ENCODE data around the gene RBPMS2.

Gene RBPMS2

DNA sequence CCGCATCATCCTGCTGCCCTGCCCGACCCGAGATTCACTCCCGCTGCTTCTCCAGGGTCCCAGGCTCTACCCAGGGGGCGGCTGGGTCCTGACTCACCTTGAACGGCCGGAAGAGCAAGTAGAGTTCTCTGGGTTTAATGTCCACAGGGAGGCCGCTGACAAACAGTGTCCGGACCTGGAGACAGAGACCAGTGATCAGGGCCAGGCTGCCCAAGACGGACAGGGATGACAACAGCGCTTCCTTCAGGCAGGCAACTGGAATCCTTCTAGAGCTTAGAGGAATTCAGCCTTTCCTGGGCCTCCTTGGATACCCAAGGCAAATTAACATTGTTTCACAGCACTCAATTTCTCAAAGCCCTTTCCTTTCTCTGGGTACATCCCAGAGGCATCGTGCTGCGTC is 23.9 kb downstream of the RBPMS2 start (continued):
- no peak for TF ChIP-seq ZSCAN16 (tag by site-specific recombination; IDR thresholded peaks at IDR 0.05)
- TF ChIP-seq, protein P1, sequence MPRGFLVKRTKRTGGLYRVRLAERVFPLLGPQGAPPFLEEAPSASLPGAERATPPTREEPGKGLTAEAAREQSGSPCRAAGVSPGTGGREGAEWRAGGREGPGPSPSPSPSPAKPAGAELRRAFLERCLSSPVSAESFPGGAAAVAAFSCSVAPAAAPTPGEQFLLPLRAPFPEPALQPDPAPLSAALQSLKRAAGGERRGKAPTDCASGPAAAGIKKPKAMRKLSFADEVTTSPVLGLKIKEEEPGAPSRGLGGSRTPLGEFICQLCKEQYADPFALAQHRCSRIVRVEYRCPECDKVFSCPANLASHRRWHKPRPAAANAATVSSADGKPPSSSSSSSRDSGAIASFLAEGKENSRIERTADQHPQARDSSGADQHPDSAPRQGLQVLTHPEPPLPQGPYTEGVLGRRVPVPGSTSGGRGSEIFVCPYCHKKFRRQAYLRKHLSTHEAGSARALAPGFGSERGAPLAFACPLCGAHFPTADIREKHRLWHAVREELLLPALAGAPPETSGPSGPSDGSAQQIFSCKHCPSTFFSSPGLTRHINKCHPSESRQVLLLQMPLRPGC (tag by site-specific recombination; IDR thresholded peaks at IDR 0.05) = no peak
- no peak for TF ChIP-seq ZBTB17 (tag by site-specific recombination; IDR thresholded peaks at IDR 0.05)
- TF ChIP-seq, protein P2, sequence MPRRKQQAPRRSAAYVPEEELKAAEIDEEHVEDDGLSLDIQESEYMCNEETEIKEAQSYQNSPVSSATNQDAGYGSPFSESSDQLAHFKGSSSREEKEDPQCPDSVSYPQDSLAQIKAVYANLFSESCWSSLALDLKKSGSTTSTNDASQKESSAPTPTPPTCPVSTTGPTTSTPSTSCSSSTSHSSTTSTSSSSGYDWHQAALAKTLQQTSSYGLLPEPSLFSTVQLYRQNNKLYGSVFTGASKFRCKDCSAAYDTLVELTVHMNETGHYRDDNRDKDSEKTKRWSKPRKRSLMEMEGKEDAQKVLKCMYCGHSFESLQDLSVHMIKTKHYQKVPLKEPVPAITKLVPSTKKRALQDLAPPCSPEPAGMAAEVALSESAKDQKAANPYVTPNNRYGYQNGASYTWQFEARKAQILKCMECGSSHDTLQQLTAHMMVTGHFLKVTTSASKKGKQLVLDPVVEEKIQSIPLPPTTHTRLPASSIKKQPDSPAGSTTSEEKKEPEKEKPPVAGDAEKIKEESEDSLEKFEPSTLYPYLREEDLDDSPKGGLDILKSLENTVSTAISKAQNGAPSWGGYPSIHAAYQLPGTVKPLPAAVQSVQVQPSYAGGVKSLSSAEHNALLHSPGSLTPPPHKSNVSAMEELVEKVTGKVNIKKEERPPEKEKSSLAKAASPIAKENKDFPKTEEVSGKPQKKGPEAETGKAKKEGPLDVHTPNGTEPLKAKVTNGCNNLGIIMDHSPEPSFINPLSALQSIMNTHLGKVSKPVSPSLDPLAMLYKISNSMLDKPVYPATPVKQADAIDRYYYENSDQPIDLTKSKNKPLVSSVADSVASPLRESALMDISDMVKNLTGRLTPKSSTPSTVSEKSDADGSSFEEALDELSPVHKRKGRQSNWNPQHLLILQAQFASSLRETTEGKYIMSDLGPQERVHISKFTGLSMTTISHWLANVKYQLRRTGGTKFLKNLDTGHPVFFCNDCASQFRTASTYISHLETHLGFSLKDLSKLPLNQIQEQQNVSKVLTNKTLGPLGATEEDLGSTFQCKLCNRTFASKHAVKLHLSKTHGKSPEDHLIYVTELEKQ (tag by site-specific recombination; IDR thresholded peaks at IDR 0.05; ENCODE audit: borderline replicate concordance) = no peak
- TF ChIP-seq ZEB2 (tag by site-specific recombination; IDR thresholded peaks at IDR 0.05) = no peak
- TF ChIP-seq SCRT2 (tag by site-specific recombination; IDR thresholded peaks at IDR 0.05) = no peak
- no peak for TF ChIP-seq ZNF623 (tag by site-specific recombination; IDR thresholded peaks at IDR 0.05)
- TF ChIP-seq ZNF2 (tag by site-specific recombination; IDR thresholded peaks at IDR 0.05) = no peak
- no peak for TF ChIP-seq ZNF223 (tag by site-specific recombination; IDR thresholded peaks at IDR 0.05)
- TF ChIP-seq, protein P3, sequence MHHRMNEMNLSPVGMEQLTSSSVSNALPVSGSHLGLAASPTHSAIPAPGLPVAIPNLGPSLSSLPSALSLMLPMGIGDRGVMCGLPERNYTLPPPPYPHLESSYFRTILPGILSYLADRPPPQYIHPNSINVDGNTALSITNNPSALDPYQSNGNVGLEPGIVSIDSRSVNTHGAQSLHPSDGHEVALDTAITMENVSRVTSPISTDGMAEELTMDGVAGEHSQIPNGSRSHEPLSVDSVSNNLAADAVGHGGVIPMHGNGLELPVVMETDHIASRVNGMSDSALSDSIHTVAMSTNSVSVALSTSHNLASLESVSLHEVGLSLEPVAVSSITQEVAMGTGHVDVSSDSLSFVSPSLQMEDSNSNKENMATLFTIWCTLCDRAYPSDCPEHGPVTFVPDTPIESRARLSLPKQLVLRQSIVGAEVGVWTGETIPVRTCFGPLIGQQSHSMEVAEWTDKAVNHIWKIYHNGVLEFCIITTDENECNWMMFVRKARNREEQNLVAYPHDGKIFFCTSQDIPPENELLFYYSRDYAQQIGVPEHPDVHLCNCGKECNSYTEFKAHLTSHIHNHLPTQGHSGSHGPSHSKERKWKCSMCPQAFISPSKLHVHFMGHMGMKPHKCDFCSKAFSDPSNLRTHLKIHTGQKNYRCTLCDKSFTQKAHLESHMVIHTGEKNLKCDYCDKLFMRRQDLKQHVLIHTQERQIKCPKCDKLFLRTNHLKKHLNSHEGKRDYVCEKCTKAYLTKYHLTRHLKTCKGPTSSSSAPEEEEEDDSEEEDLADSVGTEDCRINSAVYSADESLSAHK (tag by site-specific recombination; IDR thresholded peaks at IDR 0.05) = no peak
- TF ChIP-seq ZNF423 (tag by site-specific recombination; IDR thresholded peaks at IDR 0.05) = no peak
- TF ChIP-seq HOXD13 (CRISPR knock-in tag; IDR thresholded peaks at IDR 0.05; ENCODE audit: borderline replicate concordance) = no peak

DNA sequence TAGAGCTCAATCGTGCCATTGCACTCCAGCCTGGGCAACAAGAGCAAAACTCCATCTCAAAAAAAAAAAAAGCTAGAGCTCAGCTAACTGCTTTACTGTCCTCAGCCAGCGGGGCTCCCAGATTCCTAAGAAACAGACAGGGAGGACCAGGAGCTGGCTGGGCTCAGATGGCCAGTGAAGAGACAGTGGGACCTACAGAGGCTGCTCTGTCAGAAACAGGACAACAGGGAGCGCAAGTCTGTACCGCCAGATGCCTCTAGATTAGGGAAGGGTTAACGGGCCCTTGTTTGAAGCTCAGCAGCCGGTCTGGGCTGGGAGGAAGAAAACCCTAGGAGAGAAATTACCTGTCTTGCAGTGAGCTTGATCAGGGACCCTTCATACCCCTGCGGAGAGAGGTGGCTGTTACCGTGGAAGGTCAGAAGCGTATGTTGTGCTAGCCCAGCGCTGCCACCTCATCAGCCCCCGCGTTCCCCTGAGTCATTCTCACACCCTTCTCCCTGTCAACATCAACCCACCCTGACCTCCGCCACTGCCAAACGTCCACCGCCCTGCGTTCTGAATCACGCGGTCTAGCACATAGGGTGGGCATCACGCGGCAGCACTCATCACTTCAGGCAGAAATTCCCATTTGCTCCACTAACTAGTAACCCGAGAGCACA is 25.3 kb downstream of the RBPMS2 start:
- Histone ChIP-seq H3K9me3 (ENCODE audit: control insufficient read depth, insufficient read depth, low read depth, low read length) (no peaks in the 10 kb centered on the region), H3K4me3 (ENCODE audit: low read depth, low read length) (no peak overlapping the region), H3K4me1 (ENCODE audit: control insufficient read depth, insufficient read depth, low read length) (no peaks in the 10 kb centered on the region), H3K27ac (ENCODE audit: extremely low read depth, low read depth, low read length) (no peak overlapping the region), H3K36me3 (ENCODE audit: control insufficient read depth in 2 of 2, insufficient read depth in 1 of 2, low read length in 2 of 2) (peaks cover 0 to 7% of the 10 kb centered on the region in 2 experiments; a peak in 1 of 3 replicates)
- ChIA-PET POLR2A (interaction anchor here (0.5 to 0.6 kb wide), 2 partner anchors 30 to 79 kb away, joined by 5 to 7 read pairs; no protein-coding TSS in a partner anchor), CTCF (interaction anchor here (0.6 to 1.0 kb wide), 5 partner anchors 10 to 351 kb away, joined by 3 to 4 read pairs (median 3); no protein-coding TSS in a partner anchor)
- TF ChIP-seq EGR2 (tag by site-specific recombination; IDR thresholded peaks at IDR 0.05; ENCODE audit: low read depth) = peak; percentile 37; the same call in 1 of the 2 replicates
- TF ChIP-seq ZIC2 (tag by site-specific recombination; IDR thresholded peaks at IDR 0.05) = 0 out of 2 replicates have a peak, but pooled peaks have one; percentile 7
- TF ChIP-seq, protein P1 (tag by site-specific recombination; IDR thresholded peaks at IDR 0.05) = no peak
